DMS114 treated with DMSO at 0.1 percent for 48 hours (cell line): ENCODE measurements around the gene CD58.

Source experiments
- DNase-seq: peaks from one replicate; lab custom pipeline; 2025; ENCODE audit not compliant: unreplicated experiment; lab: John Stamatoyannopoulos, UW

The CD58 gene

GRCh38 chr1:116476321-116476720, 94.5 kb downstream of the CD58 start:
- no peak for DNase-seq

- no peak for DNase-seq
These were observed 95.0 kb downstream of the CD58 start for GRCh38 chr1:116475850-116476218.

GRCh38 chr1:116474921-116475849, 95.6 kb downstream of the CD58 start:
- DNase-seq: no peak

- DNase-seq: no peak
These were observed 98.3 kb downstream of the CD58 start for GRCh38 chr1:116472431-116472961.

GRCh38 chr1:116471241-116471640, 99.6 kb downstream of the CD58 start:
- DNase-seq: no peak

- DNase-seq: no peak
These were observed 100.2 kb downstream of the CD58 start for GRCh38 chr1:116470671-116471070.

GRCh38 chr1:116466810-116467557, 103.8 kb downstream of the CD58 start:
- DNase-seq: no peak

- no peak for DNase-seq
These were observed 104.8 kb downstream of the CD58 start for GRCh38 chr1:116465845-116466685.

- DNase-seq: no peak
These were observed 105.4 kb downstream of the CD58 start for GRCh38 chr1:116465477-116465844.
